RWPE2 (cell line): ENCODE data around the gene E4F1.
A peak's percentile ranks its signal among the peaks of the same experiment; 100 is the strongest.

Source experiments
- ATAC-seq: fragments of 200-7000 bp; cut with Tn5 transposase; 3 replicates; pipeline ENCODE4 v1.9.1; 2021; ENCODE audit warnings: low read depth
- DNase-seq: peaks from one replicate; pipeline ENCODE4 v3.0.0-alpha.2; 2020; ENCODE audit warnings: low spot score
- H3K27ac ChIP-seq: fragments of 450-650 bp; 2 replicates; pipeline ENCODE4 v1.5.1; 2017; ENCODE audit warnings: mild to moderate bottlenecking; ENCODE audit not compliant: poor library complexity, severe bottlenecking
- H3K27me3 ChIP-seq: fragments of 250-450 bp; sonication (Bioruptor Pico); 2 replicates; pipeline ENCODE4 v1.5.1; 2021; ENCODE audit warnings: mild to moderate bottlenecking, moderate library complexity; ENCODE audit not compliant: insufficient read depth, poor library complexity, severe bottlenecking
- H3K36me3 ChIP-seq: fragments of 250-450 bp; sonication (Bioruptor Pico); 2 replicates; pipeline ENCODE4 v1.5.1; 2020; ENCODE audit warnings: low read depth, mild to moderate bottlenecking, moderate library complexity
- H3K4me1 ChIP-seq: fragments of 250-450 bp; sonication (Bioruptor Pico); 2 replicates; pipeline ENCODE4 v1.5.1; 2021; ENCODE audit warnings: mild to moderate bottlenecking, moderate library complexity; ENCODE audit not compliant: insufficient read depth, poor library complexity, severe bottlenecking
- H3K4me3 ChIP-seq: fragments of 250-450 bp; sonication (Bioruptor Pico); 2 replicates; pipeline ENCODE4 v1.5.1; 2021; ENCODE audit warnings: mild to moderate bottlenecking, moderate library complexity; ENCODE audit not compliant: severe bottlenecking
- H3K9me3 ChIP-seq: fragments of 250-450 bp; sonication (Bioruptor Pico); 2 replicates; pipeline ENCODE4 v1.5.1; 2021; ENCODE audit warnings: mild to moderate bottlenecking, moderate library complexity; ENCODE audit not compliant: severe bottlenecking
- CTCF ChIP-seq: fragments of 450-650 bp; IDR thresholded peaks from one replicate; pipeline ENCODE4 v1.5.1; 2017; ENCODE audit warnings: mild to moderate bottlenecking, moderate library complexity; ENCODE audit not compliant: poor library complexity, severe bottlenecking

The E4F1 gene

DNA sequence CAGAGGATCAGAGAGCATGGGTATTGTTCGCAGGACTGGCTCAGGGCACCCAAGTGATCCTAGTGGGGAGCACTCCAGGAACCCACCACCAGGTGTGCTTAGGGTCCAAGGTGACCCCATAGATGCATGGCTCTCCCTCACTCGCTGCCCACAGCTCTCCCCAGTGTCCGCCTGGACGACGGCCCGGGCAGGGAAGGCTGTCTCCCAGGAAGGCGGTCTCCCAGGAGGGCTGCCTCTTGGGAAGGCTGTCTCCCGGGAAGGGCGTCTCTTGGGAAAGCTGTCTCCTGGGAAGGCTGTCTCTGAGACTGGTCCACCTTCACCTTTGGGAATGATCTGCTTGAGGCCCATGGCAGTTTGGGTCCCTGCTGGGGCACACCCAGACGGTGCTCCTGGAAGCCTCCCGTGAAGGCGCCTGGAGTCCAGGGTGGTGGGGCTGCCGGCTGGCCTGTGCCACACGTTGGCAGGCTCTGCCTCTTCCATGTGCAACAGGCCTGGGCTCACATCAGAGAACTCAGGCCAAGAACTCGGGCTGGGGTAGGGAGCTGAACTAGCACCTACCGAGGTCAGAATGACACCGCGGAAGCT, 23.0 kb downstream of the E4F1 start:
- Histone ChIP-seq H3K4me1 (no peaks in the 10 kb centered on the region), H3K27ac (no peak overlapping the region), H3K36me3 (peaks cover 73% of the 10 kb centered on the region), H3K4me3 (no peak overlapping the region), H3K9me3 (no peaks in the 10 kb centered on the region), H3K27me3 (no peaks in the 10 kb centered on the region)
- no peak for DNase-seq
- ATAC-seq = no peak
- TF ChIP-seq CTCF = no peak

GRCh38 chr16:2250652-2251295, 27.4 kb downstream of the E4F1 start:
- no peak for TF ChIP-seq CTCF
- H3K36me3 ChIP-seq = peaks cover 70% of the 10 kb centered on the region
- H3K27me3 ChIP-seq = no peaks in the 10 kb centered on the region
- DNase-seq = no peak
- H3K4me3 ChIP-seq = peak overlapping the region; percentile 86
- no peaks in the 10 kb centered on the region for H3K9me3 ChIP-seq
- peak; percentile 1; the same call in 1 of the 3 replicates for ATAC-seq
- H3K27ac ChIP-seq = peak overlapping the region; percentile 85
- H3K4me1 ChIP-seq = peaks cover 10% of the 10 kb centered on the region

GRCh38 chr16:2251296-2252111, 28.1 kb downstream of the E4F1 start, which contains the start of gene ECI1:
Gene ECI1, minus strand, starts transcription at chr16:2251587. Its CDS starts 21 bp downstream, at chr16:2251566.
- H3K4me1 ChIP-seq = peaks cover 10% of the 10 kb centered on the region
- peak; percentile 73 for TF ChIP-seq CTCF
- H3K9me3 ChIP-seq = no peaks in the 10 kb centered on the region
- H3K4me3 ChIP-seq = peak within 1 kb of the TSS; percentile 86
- ATAC-seq (peak; percentile 85), DNase-seq (peak; percentile 92)
- H3K27me3 ChIP-seq = no peaks in the 10 kb centered on the region
- H3K27ac ChIP-seq = peak within 1 kb of the TSS; percentile 85
- peaks cover 70% of the 10 kb centered on the region for H3K36me3 ChIP-seq

- ATAC-seq = no peak
- Histone ChIP-seq H3K4me3 (no peak overlapping the region), H3K36me3 (peaks cover 71% of the 10 kb centered on the region), H3K27me3 (no peaks in the 10 kb centered on the region), H3K27ac (peak overlapping the region; percentile 85), H3K9me3 (no peaks in the 10 kb centered on the region), H3K4me1 (peaks cover 10% of the 10 kb centered on the region)
- TF ChIP-seq CTCF = no peak
- no peak for DNase-seq
Observed at GRCh38 chr16:2252806-2253148, 29.4 kb downstream of the E4F1 start.

DNA sequence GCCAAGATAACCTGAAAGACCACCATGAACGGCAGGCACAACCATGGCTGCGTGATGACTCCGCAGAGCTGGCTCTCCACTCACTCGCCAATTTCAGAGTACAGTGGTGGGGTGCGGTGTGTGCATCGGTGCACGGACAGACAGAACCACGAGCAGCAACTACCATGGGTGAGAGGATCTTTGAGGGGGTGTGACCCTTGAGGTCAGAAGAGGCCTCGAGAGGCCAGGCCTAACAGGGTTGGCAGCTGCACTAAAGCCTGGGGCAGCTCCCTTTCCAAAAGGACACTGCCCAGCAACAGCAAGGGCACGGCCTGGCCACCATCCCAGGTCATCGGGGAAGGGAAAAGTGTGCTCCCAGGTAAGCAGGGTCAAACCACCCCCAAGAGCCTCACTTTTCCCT, 29.9 kb downstream of the E4F1 start:
- H3K36me3 ChIP-seq = peaks cover 73% of the 10 kb centered on the region
- no peaks in the 10 kb centered on the region for H3K9me3 ChIP-seq
- ATAC-seq (no peak), DNase-seq (no peak)
- H3K4me1 ChIP-seq = peaks cover 10% of the 10 kb centered on the region
- H3K27me3 ChIP-seq = no peaks in the 10 kb centered on the region
- H3K4me3 ChIP-seq = no peak overlapping the region
- no peak for TF ChIP-seq CTCF
- no peak overlapping the region for H3K27ac ChIP-seq
